IMR-90 (cell line): ENCODE measurements around the gene AUH. TPM values are rescaled to one million over a fixed set of nuclear protein-coding genes. Genes with fewer than 3 reads are reported as not detected.

Experiments used
- ATAC-seq: fragments of 200-7000 bp; cut with Tn5 transposase; 2 replicates; pipeline ENCODE4 v1.9.1; 2020; ENCODE audit warnings: low read depth, mild to moderate bottlenecking, moderate library complexity
- BruUV-seq: library from RNA; stranded (reverse); fragments of 400-500 nt; replicated peaks from 2 replicates; lab custom pipeline; 2021; lab: Mats Ljungman, UMichigan
- CTCF ChIA-PET: fragments of 300-600 bp; formaldehyde crosslinking; extraction: SDS; loops from one replicate; lab custom pipeline; 2021; ENCODE audit warnings: antibody characterized with exemption; lab: Yijun Ruan, JAX
- POLR2A ChIA-PET: fragments of 300-600 bp; sonication (Branson Sonifier 250); formaldehyde crosslinking; loops from one replicate; lab custom pipeline; 2022; ENCODE audit warnings: antibody characterized with exemption; ENCODE audit not compliant: unreplicated experiment; lab: Charles Lee
- DNase-seq: peaks from one replicate; pipeline ENCODE4 v3.0.0; 2013
- H2AFZ ChIP-seq: replicated peaks from 2 replicates; pipeline ENCODE3; 2013; ENCODE audit warnings: low read length, mild to moderate bottlenecking; ENCODE audit not compliant: poor library complexity
- H2AK5ac ChIP-seq: 2 replicates; pipeline ENCODE4 v1.6.1; 2013; ENCODE audit warnings: low read depth, low read length, inconsistent platforms
- H2AK9ac ChIP-seq: replicated peaks from 2 replicates; pipeline ENCODE3; 2013; ENCODE audit warnings: mild to moderate bottlenecking, low read depth, low read length, moderate library complexity; ENCODE audit not compliant: poor library complexity
- H2BK120ac ChIP-seq: 2 replicates; pipeline ENCODE4 v1.6.1; 2013; ENCODE audit warnings: low read depth, low read length, inconsistent platforms
- H2BK15ac ChIP-seq: 3 replicates; pipeline ENCODE4 v1.6.1; 2013; ENCODE audit warnings: low read depth, low read length, inconsistent platforms
- H2BK20ac ChIP-seq: 2 replicates; pipeline ENCODE4 v1.6.1; 2013; ENCODE audit warnings: low read depth, mild to moderate bottlenecking, inconsistent platforms, low read length, moderate library complexity
- H2BK5ac ChIP-seq: 2 replicates; pipeline ENCODE4 v1.6.1; 2013; ENCODE audit warnings: mild to moderate bottlenecking, low read depth, low read length, inconsistent platforms; ENCODE audit not compliant: poor library complexity, severe bottlenecking
- H3K14ac ChIP-seq: replicated peaks from 2 replicates; pipeline ENCODE4 v1.6.1; 2013; ENCODE audit warnings: low read depth, low read length, inconsistent platforms
- H3K18ac ChIP-seq: 2 replicates; pipeline ENCODE4 v1.6.1; 2013; ENCODE audit warnings: low read depth, low read length, control low read depth
- H3K23ac ChIP-seq: 2 replicates; pipeline ENCODE4 v1.6.1; 2013; ENCODE audit warnings: low read depth, low read length, inconsistent platforms
- H3K27ac ChIP-seq: 2 replicates; pipeline ENCODE4 v1.5.1; 2013; ENCODE audit warnings: mild to moderate bottlenecking, control low read depth, low read length; ENCODE audit not compliant: insufficient read depth
- H3K27me3 ChIP-seq: 2 replicates; pipeline ENCODE4 v1.6.1; 2013; ENCODE audit warnings: low read length; ENCODE audit not compliant: control insufficient read depth, insufficient read depth
- H3K36me3 ChIP-seq: 2 replicates; pipeline ENCODE4 v1.6.1; 2013; ENCODE audit warnings: low read length, mixed read lengths; ENCODE audit not compliant: control insufficient read depth, insufficient read depth
- H3K4ac ChIP-seq: 2 replicates; pipeline ENCODE4 v1.6.1; 2013; ENCODE audit warnings: low read depth, low read length, inconsistent platforms
- H3K4me1 ChIP-seq: 2 replicates; pipeline ENCODE4 v1.6.1; 2013; ENCODE audit warnings: low read length, mixed read lengths; ENCODE audit not compliant: control insufficient read depth, insufficient read depth
- H3K4me2 ChIP-seq: 2 replicates; pipeline ENCODE4 v1.6.1; 2013; ENCODE audit warnings: low read depth, mild to moderate bottlenecking, control low read depth, low read length, moderate library complexity
- H3K4me3 ChIP-seq: 2 replicates; pipeline ENCODE4 v1.5.1; 2013; ENCODE audit warnings: low read depth, mild to moderate bottlenecking, control low read depth, low read length, moderate library complexity; ENCODE audit not compliant: insufficient read depth
- H3K56ac ChIP-seq: 2 replicates; pipeline ENCODE4 v1.6.1; 2013; ENCODE audit warnings: low read length, inconsistent platforms; ENCODE audit not compliant: insufficient read depth; ENCODE audit errors: extremely low read depth
- H3K79me1 ChIP-seq, 2 experiments: 2 replicates each; pipeline ENCODE4 v1.6.1; 2013; ENCODE audit warnings: low read length in 2 of 2, inconsistent platforms in 1 of 2, low read depth in 1 of 2
- H3K9ac ChIP-seq: 2 replicates; pipeline ENCODE4 v1.6.1; 2013; ENCODE audit warnings: low read depth, low read length, control low read depth
- H3K9me1 ChIP-seq: 2 replicates; pipeline ENCODE4 v1.6.1; 2013; ENCODE audit warnings: low read length, inconsistent platforms; ENCODE audit not compliant: insufficient read depth
- H3K9me3 ChIP-seq: 2 replicates; pipeline ENCODE4 v1.6.1; 2013; ENCODE audit warnings: low read length; ENCODE audit not compliant: control insufficient read depth, insufficient read depth
- H4K20me1 ChIP-seq: 2 replicates; pipeline ENCODE4 v1.6.1; 2013; ENCODE audit warnings: low read length, inconsistent platforms; ENCODE audit not compliant: insufficient read depth
- H4K5ac ChIP-seq: 2 replicates; pipeline ENCODE4 v1.6.1; 2013; ENCODE audit warnings: mild to moderate bottlenecking, low read depth, low read length, control low read depth
- H4K8ac ChIP-seq, 2 experiments: 2 replicates each; pipeline ENCODE4 v1.6.1; 2013; ENCODE audit warnings: low read depth in 2 of 2, low read length in 2 of 2, control low read depth in 1 of 2, inconsistent platforms in 1 of 2
- H4K91ac ChIP-seq: 2 replicates; pipeline ENCODE4 v1.6.1; 2013; ENCODE audit warnings: low read depth, low read length, inconsistent platforms; ENCODE audit not compliant: insufficient read depth
- CEBPB ChIP-seq: IDR thresholded peaks from 2 replicates; pipeline ENCODE4 v1.6.1; 2012; ENCODE audit warnings: low read depth, low read length, improper control_type of control experiment
- MXI1 ChIP-seq: IDR thresholded peaks from 2 replicates; pipeline ENCODE4 v1.6.1; 2012; ENCODE audit warnings: low read depth, mild to moderate bottlenecking, low read length, moderate library complexity, borderline replicate concordance
- NFE2L2 ChIP-seq: fragments of 150-350 bp; IDR thresholded peaks from 2 replicates; pipeline ENCODE4 v1.6.1; 2016; ENCODE audit warnings: low read depth, mild to moderate bottlenecking, low read length
- RFX5 ChIP-seq: IDR thresholded peaks from 2 replicates; pipeline ENCODE4 v1.8.0; 2012; ENCODE audit warnings: low read depth, mild to moderate bottlenecking, low read length, moderate library complexity
- WGBS, 2 experiments: methylation state at CpG; one replicate each; pipeline versions ENCODE4 v1.1.5 to v1.1.7; 2013; ENCODE audit warnings: missing lambda C conversion rate in 2 of 2; ENCODE audit not compliant: insufficient read length in 1 of 2; ENCODE audit errors: extremely low coverage in 2 of 2; 5-methylcytosine and 5-hydroxymethylcytosine counted together
- dilution Hi-C: fragments of 300-500 bp; cut with HindIII; formaldehyde crosslinking; loops from one replicate; pipeline ENCODE4 v1.14.3; 2018; ENCODE audit warnings: low sequenced_read_pairs; ENCODE audit not compliant: unreplicated experiment
- in situ Hi-C: fragments of 300-500 bp; cut with MboI; formaldehyde crosslinking; loops from 3 replicates; pipeline ENCODE4 v1.14.3; 2019; ENCODE audit warnings: low sequenced_read_pairs, inconsistent platforms, mixed read lengths
- intact Hi-C: fragments of 100-400 bp; cut with micrococcal nuclease; formaldehyde crosslinking; loops from 2 replicates; pipeline ENCODE4 v1.10.0; 2022
- polyA plus RNA-seq, 3 experiments: library from polyadenylated mRNA; depleted of rRNA; stranded (reverse); fragments of >200 nt; gene quantifications; 2 replicates each; pipeline ENCODE4 v1.2.3, GENCODE V29; 2012; ENCODE audit warnings: low replicate concordance in 1 of 3
- total RNA-seq: library from RNA; depleted of rRNA; stranded (reverse); fragments of >200 nt; gene quantifications from 2 replicates; pipeline ENCODE4 v1.2.3, GENCODE V29; 2012

The AUH gene
- total and polyA plus RNA-seq, 2 of the 4 experiments (the other 2 are of a cell fraction) = 5.9 to 8.1 TPM

DNA sequence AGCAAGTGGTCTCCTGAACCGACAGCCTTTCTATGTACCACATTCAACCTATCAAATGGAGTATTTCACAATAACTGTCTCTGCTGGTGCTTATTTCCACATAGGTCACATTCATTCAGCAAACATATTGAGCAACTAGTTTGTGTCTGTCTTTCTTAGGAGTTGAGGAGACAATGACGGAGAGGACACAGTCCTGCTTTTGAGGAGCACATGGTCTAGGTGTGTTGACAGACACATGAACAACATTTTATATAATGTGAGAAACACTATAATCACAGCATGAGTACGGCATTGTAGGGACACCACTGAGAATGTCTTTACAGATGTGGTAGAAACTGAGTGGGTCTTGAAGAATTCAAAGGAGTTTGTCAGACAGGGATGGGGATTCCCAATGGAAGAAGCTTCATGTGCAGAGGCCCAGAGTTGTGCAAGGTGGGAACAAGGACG lies 33.4 kb upstream of the AUH start:
- H3K9me3 ChIP-seq = no peaks in the 10 kb centered on the region
- peak overlapping the region; percentile 84 for H3K4ac ChIP-seq
- peaks cover 0 to 4% of the 10 kb centered on the region in 2 experiments; a peak in 1 of 4 replicates for H3K79me1 ChIP-seq
- H3K56ac ChIP-seq = peak overlapping the region; percentile 54; the same call in 1 of the 2 replicates
- BruUV-seq = no TSS peak
- H2BK5ac ChIP-seq = peak overlapping the region; percentile 85
- no peak overlapping the region; the same call in 1 of the 2 replicates for H3K9ac ChIP-seq
- peak overlapping the region; percentile 91 for H2BK120ac ChIP-seq
- in situ Hi-C loops = no loop called here
- no peak overlapping the region for H2AFZ ChIP-seq
- no peaks in the 10 kb centered on the region for H4K20me1 ChIP-seq
- H4K8ac ChIP-seq = peak overlapping the region; percentile 1 to 61; a peak in 3 of 4 replicates
- peak overlapping the region; percentile 71 for H4K91ac ChIP-seq
- intact Hi-C loops = no loop called here
- H3K27ac ChIP-seq = peak overlapping the region; percentile 84
- H3K36me3 ChIP-seq = no peaks in the 10 kb centered on the region
- CTCF ChIA-PET = no interaction called here
- H3K18ac ChIP-seq = peak overlapping the region; percentile 26; the same call in 1 of the 2 replicates
- dilution Hi-C loops = no loop called here
- H4K5ac ChIP-seq = peak overlapping the region; percentile 44; the same call in 1 of the 2 replicates
- POLR2A ChIA-PET = no interaction called here
- TF ChIP-seq RFX5 (no peak), CEBPB (peak; percentile 97), NFE2L2 (no peak), MXI1 (peak; percentile 20; the same call in 1 of the 2 replicates)
- no peaks in the 10 kb centered on the region for H3K27me3 ChIP-seq
- no peak overlapping the region for H2AK9ac ChIP-seq
- H3K9me1 ChIP-seq = peaks cover 8% of the 10 kb centered on the region
- peaks cover 9% of the 10 kb centered on the region for H3K4me1 ChIP-seq
- ATAC-seq (no peak; the same call in 1 of the 2 replicates), DNase-seq (peak; percentile 53)
- H2AK5ac ChIP-seq = peak overlapping the region; percentile 92
- H2BK15ac ChIP-seq = peak overlapping the region; percentile 61; the same call in 2 of the 3 replicates
- H3K23ac ChIP-seq = peak overlapping the region; percentile 69; the same call in 1 of the 2 replicates
- peak overlapping the region; percentile 92 for H2BK20ac ChIP-seq
- H3K4me2 ChIP-seq = no peak overlapping the region
- H3K14ac ChIP-seq = peak overlapping the region; percentile 89
- WGBS, 2 experiments = no CpG with 5 or more reads among the region's 4 CpGs
- no peak overlapping the region for H3K4me3 ChIP-seq
